Stimulated activated CD8-positive, alpha-beta memory T cell treated with anti-CD3 and anti-CD28 coated beads, Interleukin-4, amount 100 ng/mL, for 48 hours (primary cell): Measurements from ENCODE around the gene ZNF606.
"Not testable (repeated sequence)": the region's sequence is repeated elsewhere in the genome, so short reads cannot be mapped to it uniquely, and the experiment has no call there.

ENCODE experiments used
- DNase-seq: peaks from one replicate; pipeline ENCODE4 v3.0.0-alpha.2; 2020

ZNF606 gene

GRCh38 chr19:58009666-58010301 is 7.2 kb upstream of the ZNF606 start:
- peak; percentile 73 for DNase-seq

- no peak for DNase-seq
These were observed 6.7 kb upstream of the ZNF606 start for GRCh38 chr19:58009301-58009665.

DNA sequence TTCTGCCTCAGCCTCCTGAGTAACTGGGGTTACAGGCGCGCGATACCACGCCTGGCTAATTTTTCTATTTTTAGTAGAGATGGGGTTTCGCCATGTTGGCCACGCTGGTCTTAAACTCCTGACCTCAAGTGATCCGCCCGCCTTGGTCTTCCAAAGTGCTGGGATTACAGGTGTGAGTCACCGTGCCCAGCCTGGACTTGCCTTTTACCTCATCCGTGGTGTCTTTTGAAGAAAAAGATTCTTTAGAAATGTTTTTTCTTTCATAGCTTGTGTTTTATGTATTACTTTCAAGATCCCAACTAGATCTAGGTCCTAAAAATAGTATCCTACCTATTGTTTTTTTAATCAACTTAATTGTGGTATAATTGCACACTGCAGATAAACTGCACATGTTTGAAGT is 6.3 kb upstream of the ZNF606 start:
- not testable (repeated sequence) for DNase-seq

- no peak for DNase-seq
These were observed 4.7 kb upstream of the ZNF606 start for GRCh38 chr19:58007285-58007684.

- DNase-seq: no peak
These were observed 681 bp upstream of the ZNF606 start for GRCh38 chr19:58003174-58003828.

- peak; percentile 28 for DNase-seq
These were observed 688 bp downstream of the ZNF606 start for GRCh38 chr19:58001895-58002369.

GRCh38 chr19:58000677-58001076 is 1.9 kb downstream of the ZNF606 start:
- no peak for DNase-seq

GRCh38 chr19:57992841-57993240 is 9.8 kb downstream of the ZNF606 start:
- DNase-seq: no peak

- no peak for DNase-seq
These were observed 23.9 kb downstream of the ZNF606 start for GRCh38 chr19:57978586-57979289.

DNA sequence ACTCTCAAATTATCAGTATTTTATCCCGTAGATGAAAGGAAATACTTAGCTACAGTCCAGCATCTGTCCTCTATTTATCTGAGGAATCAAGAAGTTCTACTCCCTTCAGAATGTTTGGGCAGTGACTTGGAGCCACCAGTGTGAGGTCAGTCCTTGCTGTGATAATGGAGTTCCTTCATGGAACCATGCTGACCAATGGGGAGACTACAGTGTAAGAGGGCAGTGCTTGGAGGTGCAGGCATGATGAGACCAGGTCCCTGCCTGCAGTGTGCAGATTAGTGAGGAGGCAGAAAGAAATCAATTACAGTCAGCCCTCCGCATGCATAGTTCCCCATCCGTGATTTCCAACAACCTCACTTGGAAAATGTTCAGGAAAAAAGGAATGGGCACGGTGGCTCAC is 28.2 kb downstream of the ZNF606 start, which contains the start of gene C19orf18:
C19orf18 (minus strand) TSS at position 101 of the 400 bp plus-strand sequence. CDS start 102 bp downstream, outside the sequence.
- DNase-seq: no peak

DNA sequence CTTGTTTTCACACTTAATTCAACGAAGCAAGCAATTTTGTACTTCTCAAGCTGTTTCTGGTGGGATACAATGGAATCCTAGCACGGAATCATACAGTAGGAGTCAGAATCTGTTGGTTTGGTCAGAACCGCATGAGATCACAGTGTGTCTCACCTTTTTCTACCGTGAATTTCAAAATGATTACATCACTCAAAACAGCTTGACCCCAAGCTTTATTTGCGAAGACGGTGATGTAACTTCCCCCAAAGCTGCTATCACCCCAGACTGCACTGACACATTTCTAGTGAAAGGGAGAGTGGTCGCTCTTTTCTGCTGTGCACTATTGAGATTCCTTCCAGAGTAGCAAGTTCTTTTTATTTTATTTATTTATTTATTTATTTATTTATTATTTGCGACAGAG is 37.9 kb downstream of the ZNF606 start:
- DNase-seq: no peak

GRCh38 chr19:57961785-57962184 is 40.8 kb downstream of the ZNF606 start:
- DNase-seq: no peak

GRCh38 chr19:57954996-57955395 is 47.6 kb downstream of the ZNF606 start:
- no peak for DNase-seq

GRCh38 chr19:57949702-57950101 is 52.9 kb downstream of the ZNF606 start:
- no peak for DNase-seq

DNA sequence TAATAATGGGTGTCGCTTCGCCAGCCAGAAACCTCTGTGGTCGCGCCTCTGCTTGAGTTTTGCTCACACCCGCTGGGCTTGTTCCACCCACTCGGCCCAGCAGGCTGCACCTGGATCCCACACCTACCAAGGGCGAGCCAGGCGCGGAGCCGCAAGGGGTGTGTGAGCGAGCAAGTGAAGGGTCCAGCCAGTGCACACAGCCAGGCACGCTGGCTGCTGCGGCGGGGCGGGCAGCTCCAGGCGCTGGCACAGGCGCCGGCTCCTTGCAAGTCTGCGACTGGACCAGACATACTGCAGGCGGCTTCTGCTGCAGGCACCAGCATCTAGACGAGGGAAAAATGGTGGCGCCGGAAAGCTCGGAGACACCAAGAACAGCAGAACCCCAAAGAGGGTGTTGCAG is 53.3 kb downstream of the ZNF606 start:
- DNase-seq: no peak

DNA sequence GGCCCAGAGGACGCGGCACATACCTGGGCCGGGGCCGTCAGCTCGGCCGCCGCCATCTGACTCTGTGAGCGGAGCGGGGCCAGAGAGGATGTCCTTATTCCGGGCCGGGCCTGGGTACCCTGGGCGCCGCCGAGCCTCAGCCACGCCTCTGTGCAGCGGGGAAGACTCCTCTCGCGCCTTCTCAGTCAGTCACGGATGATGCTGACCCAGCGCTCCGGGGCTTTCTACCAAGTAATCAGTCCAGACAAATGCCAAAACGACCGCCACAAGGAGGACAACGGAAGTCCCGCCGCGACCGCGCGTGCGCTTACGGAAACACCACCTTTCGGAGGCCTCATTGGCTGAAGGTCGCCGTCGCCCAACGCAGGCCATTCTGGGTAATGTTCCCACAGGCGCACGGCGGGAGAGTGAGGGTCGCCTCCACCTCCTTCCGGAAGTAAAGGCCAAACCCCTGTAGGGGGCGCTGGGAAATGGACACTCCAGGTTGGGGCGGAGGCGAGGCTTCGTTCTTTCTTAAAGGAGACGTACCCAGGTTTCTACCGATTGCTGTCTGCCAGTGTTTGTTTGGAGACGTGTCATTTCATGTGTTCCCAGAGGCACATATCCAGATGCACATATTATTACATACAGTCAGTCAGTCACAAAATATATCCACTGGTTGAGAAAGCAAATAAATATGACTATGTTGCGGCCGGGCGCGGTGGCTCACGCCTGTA is 55.0 kb downstream of the ZNF606 start, which contains the start of gene ZNF256:
ZNF256 (minus strand) TSS at position 288 of the 716 bp plus-strand sequence; CDS start at position 56, 232 bp downstream.
- peak; percentile 93 for DNase-seq

- DNase-seq: peak; percentile 26
These were observed 55.6 kb downstream of the ZNF606 start for GRCh38 chr19:57947088-57947418.

DNA sequence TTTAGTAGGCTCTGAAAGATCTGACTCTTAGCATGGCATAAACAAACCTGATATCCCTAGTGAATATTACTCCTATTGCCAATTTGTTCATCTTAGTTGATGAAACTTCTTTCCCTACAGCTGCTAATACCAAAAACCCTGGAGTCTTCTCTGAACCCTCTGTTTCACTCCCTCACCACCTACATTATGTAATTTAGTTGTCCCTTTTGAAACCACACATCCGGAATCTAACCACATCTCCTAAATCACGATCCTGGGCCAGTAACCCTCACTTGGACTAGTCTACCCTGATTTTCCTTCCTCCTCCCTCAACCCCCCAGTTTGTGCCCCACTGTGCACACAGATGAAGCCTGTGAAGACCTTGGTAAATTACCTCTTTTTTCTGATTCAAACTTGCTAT is 56.3 kb downstream of the ZNF606 start:
- DNase-seq: no peak

GRCh38 chr19:57941593-57941992 is 61.0 kb downstream of the ZNF606 start:
- no peak for DNase-seq

- DNase-seq: no peak
These were observed 66.9 kb downstream of the ZNF606 start for GRCh38 chr19:57935731-57936130.

DNA sequence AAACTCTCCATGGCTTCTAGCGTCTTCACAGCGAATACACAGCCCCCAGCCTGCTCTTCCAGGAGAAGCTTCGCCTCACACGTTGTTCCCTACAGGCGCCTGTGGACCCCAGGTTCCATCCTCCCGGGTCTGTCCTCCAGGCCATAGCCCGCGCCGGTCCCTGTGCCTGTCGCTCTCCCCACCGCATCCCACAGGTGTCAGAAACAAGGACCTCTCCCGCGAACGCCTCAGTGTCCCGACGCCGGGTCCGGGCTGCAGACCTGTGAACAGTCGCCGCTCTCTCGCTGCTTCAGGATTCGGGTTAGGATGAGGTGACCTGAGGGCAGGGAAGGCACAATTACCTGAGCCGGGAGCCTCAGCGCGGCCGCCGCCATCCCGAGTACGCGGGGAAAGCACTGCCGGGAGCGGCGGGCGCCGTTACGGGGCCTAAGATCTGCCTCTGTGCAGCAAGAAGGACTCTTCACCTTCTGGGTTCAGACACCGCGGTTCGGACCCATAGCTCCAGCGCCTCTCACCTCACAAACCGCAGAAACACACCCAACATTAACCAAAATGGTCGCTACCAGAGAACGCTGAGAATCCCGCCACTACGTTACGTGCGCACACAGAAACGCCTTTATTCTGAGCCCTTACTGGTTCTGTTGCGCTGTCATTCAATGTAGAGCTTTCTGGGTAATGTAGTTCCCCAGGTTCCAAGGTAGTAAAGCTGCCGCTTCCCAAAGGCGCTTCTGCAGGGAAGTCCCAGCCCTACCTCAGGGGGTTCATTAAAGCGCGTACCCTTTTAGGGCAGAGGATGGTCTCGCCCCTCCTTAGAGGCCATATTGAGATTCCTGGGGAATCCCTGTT is 67.6 kb downstream of the ZNF606 start, which contains the start of gene ZNF418:
ZNF418 (minus strand) TSS at position 583 of the 846 bp plus-strand sequence. CDS start 1,580 bp downstream, outside the sequence.
- peak; percentile 45 for DNase-seq

DNA sequence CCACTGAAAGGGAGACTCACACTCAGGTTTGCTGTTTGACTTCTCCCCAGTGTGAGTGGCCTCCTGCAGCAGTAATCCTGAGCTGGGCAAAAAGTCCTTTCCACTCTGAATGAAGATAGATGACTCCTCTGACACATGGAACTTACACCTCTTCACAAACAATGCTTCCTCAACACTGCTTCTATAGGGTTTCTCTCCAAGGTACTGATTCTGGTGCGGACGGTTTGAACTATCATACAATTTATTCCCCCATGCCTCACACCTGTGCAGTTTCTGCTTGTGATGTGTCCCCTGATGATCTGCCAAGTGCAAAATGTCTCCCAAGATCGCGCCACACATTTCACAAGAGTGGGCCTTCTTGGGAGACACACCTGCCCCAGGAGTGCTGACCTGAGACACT is 75.0 kb downstream of the ZNF606 start:
- no peak for DNase-seq
